Measurements from ENCODE around the gene DAO. TPM values are rescaled to one million over a fixed set of nuclear protein-coding genes. Genes with fewer than 3 reads are reported as not detected.
"Not testable (repeated sequence)": the region's sequence is repeated elsewhere in the genome, so short reads cannot be mapped to it uniquely, and the experiment has no call there.

Gene DAO
- polyA plus RNA-seq, 3 donors = 1.0 to 2.0 (median 1.1) TPM

GRCh38 chr12:108847705-108848104 lies 32.2 kb upstream of the DAO start:
- no peak for DNase-seq (ENCODE audit: low read depth in 3 of 3, low spot score in 2 of 3)

DNA sequence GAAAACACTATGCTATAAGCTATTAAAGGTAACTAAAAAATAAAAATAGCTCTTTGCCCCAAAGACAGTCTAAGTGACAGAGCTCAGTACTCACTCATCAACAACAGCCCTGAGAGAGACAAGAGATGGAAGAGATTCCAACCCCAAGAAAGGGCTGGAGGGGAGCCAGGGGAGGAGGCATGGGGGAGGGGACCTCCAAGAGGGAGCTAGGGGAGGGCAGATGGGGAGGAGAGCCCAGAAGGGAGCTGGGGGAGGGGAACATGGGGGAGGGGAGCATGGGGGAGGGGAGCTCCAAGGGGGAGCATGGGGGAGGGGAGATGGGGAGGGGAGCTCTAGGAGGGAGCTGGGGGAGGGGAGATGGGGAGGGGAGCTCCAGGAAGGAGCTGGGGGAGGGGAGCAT lies 30.2 kb upstream of the DAO start:
- no peak for DNase-seq (ENCODE audit: low read depth in 3 of 3, low spot score in 2 of 3)

DNA sequence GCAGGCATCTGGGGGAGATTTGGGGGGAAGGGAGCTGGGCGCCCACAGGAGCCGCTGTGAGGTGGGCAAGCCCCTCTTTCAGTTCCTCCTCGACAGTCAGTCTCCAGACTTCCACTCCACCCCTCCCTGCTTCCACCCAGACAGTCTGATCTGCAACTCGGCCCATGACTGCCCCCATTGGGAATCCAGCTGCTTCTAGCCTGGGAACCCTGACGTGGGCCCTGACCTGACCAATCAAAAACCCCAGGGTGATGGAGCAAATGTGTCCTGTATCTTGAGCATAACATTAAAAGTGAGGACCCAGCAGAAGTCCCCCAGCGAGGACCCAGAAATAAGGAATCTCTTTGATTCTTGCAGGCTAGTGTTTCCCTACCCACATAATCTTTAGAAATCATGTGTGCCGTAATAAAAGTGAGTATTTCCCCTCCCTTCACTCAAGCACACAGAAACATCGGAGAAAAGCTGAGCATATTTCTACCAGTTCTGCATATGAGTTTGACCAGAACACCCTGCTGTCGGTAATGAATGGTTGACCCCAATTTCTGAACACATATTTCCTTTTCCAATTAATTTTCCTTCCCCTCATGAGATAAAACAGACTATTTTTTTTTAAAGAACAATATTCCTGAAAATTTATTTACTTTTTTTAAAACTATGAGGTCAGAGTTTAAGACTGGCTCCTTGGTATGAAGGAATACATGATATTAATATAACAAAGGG lies 28.9 kb upstream of the DAO start:
- no peak for DNase-seq (ENCODE audit: low read depth in 3 of 3, low spot score in 2 of 3)

- no peak for DNase-seq (ENCODE audit: low read depth in 3 of 3, low spot score in 2 of 3)
These were observed 27.1 kb upstream of the DAO start for GRCh38 chr12:108852674-108853309.

DNA sequence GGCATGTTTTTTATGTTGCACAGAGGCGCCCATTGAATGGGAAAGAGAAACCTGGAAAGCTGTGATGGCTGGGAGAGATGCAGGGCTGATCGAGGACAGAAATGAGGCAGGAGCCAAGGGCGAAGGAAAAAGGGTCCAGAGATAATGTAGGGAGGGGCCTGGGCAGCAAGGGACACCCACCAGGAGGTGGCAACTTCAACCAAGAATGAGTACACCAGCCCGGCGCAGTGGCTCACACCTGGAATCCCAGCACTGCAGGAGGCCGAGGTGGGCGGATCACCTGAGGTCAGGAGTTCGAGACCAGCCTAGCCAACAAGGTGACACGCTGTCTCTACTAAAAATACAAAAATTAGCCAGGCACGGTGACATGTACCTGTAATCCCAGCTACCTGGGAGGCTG lies 26.5 kb upstream of the DAO start:
- DNase-seq (ENCODE audit: low read depth in 3 of 3, low spot score in 2 of 3) = no peak

DNA sequence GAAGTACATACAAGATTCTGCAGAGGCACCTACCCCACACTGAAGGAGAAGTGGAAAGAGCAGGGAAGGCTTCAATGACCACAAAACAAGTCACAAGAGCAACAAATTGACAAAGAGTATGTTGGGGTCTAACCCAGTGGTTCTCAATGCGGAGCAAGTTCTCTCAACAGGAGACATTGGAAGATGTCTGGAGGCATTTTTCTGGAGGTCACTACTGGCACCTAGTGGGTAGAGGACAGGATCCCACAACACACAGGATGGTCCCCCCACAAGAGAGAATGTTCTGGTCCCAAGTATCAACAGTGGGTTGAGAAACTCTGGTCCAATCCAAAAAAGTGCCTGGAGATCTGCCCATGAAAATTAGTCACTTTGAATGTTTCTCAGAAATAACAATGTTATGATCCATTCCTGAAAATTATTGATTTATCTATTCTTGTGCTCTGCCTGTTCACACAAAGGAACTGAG lies 25.9 kb upstream of the DAO start:
- DNase-seq (ENCODE audit: low read depth in 3 of 3, low spot score in 2 of 3) = no peak

DNA sequence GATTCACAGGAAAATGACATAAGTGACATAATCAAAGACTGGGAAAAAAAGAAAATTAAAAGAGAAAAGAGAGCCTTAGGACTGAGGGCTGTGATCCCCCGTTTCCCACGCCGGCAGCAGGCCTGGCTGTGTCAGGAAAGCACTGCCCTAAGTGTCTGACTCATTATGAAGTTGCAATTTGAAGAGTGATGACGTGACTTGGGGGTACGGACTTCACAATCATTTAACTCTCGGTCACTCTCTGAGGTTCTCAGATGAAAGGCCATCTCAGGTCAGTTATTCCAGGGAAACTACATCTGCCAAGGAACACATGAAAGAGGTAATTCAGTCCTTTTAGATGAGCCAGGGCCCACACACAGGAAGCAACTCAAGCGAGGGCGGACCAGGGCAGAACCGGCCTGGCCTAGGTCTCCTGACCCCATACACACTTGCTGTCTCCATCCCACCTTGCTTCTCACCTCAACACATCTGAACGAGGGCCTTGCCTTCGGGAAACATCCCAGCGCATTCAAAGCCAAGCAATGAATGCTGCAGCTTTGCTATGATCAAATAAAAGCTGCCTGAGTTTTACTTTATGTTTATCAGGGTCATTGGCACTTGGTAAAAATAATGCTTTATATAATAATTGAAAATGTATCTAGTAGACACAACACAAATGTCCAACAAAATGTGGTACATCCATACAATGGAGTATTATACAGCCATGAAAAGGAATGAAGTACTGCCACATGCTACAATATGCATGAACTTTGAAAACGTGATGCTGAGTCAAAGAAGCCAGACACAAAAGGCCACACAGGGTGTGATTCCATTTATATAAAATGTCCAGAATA lies 25.2 kb upstream of the DAO start:
- DNase-seq (ENCODE audit: low read depth in 3 of 3, low spot score in 2 of 3) = no peak

DNA sequence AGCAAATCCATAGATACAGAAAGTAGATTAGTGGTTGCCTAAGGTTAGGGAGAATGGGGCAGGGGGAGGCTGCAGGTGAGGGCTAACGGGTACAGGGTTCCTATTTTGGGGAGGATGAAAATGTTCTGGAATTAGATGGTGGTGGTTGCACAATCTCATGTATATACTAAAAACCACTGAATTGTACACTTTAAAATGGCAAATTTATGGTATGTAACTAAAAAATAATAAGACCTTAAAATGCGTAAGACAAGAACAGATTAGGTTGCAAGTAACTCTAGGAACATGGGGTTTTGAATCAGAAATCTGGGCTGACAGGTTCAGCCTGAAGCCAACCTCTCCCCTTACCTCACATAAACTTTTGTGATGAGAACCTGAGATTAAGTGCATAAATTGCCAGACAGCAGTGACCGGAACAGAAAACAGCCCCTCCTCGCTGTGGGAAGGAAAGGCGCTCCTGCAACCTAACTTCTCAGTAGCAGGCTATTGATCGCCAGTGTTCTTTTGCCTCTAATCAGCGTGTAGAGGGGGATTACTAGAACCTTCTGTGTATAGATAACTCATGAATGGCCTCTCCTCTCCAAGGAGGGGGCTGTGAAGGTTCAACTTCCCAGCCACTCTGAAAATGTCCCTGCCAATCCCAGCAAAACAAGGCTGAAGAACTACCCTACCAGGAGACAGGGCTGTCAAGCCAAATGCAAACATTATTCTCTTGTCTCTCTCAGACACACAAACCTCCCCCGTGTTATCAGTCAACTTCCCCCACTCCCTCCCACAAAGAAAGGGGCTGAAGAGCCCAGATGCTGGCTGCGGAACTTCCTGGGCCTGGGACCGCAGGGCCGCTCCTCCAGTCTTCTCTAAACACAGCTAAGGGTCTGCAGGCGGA lies 24.4 kb upstream of the DAO start:
- DNase-seq (ENCODE audit: low read depth in 3 of 3, low spot score in 2 of 3) = no peak

GRCh38 chr12:108856170-108856427 lies 23.8 kb upstream of the DAO start:
- no peak for DNase-seq (ENCODE audit: low read depth in 3 of 3, low spot score in 2 of 3)

DNA sequence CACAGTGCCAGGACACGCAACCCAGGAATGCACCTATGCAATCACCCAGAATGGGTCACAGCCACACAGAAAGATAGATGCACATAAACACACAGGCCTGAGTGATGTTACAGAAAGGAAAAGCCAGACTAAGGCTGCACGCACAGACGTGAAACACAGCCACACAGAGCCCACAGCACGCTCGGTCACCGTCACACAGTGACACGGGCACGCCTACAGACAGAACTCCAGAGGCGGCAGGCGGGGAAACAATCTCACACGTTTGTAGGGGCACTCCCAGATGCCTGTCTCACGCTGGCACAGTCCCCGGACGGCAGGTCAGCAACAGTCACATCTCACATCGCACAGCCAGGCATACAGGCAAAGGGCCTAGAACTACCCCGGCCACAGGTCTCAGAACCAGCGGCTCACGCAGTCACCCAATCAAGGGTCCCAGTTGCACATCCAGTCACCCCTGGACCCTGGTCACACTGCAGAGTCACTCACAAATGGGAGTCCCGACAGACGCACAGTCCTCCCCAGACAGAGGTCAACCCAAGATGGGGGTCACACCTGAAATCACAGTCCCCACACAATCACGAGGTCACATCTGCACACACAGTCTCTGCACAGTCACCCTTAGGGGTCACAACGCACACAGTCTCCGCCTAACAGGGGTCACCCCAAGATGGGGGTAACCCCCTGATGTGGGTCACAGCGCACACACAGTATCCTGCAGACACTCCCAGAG lies 23.3 kb upstream of the DAO start:
- DNase-seq (ENCODE audit: low read depth in 3 of 3, low spot score in 2 of 3) = no peak

DNA sequence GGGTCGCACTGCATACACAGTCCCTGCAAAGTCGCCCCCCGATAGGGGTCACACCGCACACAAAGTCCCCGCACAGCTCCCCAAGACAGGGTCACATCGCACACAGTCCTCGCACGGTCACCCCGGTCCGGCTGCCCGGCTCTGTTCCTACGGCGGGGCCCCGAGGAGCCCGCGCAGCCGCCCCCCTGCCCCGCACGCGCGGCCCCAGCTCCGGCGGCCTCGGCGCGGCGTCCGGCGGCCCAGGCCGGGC lies 22.8 kb upstream of the DAO start:
- no peak for DNase-seq (ENCODE audit: low read depth in 3 of 3, low spot score in 2 of 3)

DNA sequence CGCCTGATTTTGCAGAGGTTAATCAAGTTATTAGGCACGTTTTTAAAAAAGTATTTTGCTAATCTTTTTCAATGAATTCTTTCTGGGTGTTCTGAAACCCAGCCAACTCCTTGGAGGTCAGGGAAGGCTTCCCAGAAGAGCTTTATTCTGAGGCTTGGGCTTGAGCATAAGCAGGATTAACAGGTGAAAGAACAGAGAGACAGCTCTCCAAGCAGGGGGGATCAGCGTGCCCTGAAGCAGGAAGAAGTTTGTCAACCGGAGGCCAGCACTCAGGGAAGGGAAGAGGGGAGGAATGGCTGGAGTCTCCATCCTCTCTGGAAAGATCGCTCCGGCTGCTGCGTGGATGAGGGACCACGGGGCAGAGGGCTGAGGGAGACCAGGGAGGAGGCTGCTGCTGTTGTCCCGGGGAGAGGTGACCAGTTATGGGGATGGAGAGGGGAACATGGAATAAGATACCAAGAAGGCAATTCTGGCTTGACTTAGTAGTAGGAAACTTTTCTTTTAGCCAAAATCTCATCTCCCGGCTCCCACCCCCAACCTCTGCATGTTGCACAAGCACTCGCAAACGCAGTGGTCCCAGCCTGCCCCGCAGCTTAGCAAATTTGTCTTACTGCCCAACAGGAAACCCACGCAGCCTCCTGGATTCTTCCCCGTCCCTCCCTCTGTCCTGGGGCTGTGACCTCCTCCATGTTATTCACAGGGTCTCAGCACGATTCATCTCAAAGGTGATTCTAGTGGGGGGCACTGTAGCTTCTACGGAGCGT lies 21.4 kb upstream of the DAO start:
- DNase-seq (ENCODE audit: low read depth in 3 of 3, low spot score in 2 of 3) = no peak

- DNase-seq (ENCODE audit: low read depth in 3 of 3, low spot score in 2 of 3) = not testable (repeated sequence)
These were observed 20.6 kb upstream of the DAO start for GRCh38 chr12:108859141-108859922.

DNA sequence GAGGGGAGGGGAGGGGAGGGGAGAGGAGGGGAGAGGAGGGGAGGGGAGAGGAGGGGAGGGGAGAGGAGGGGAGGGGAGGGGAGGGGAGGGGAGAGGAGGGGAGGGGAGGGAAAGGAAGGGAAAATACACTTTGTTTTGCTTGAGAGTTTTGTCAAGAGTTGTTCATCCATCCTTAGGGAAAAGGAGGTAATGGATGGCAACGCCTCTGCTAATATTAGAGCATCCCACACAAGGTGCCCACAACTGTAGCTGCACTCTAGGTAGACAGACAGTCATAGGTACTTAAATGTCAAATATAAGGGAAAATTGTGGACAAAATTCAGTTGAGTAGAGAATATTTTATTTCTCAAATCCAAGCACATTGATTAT lies 20.0 kb upstream of the DAO start:
- DNase-seq (ENCODE audit: low read depth in 3 of 3, low spot score in 2 of 3) = no peak

DNA sequence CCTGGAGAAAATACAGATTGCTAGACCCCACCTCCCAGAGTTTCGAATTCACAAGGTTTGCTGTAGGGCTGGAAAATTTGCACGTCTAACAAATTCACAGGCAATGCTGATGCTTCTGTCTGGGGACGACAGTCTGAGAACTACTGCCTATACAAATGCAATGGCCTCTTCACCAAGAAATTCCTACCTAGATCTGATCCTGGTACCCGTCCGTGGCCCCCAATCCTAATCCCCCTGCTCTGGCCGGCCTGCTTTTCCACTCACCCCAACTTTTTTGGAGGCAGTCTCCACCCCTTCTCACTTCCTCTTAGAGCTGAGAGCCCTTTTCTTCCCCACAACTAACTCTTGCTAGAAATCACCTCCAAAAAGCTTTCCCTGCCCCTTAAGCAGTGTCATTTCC lies 19.4 kb upstream of the DAO start:
- DNase-seq (ENCODE audit: low read depth in 3 of 3, low spot score in 2 of 3) = no peak

GRCh38 chr12:108861878-108862587 lies 17.9 kb upstream of the DAO start:
- no peak for DNase-seq (ENCODE audit: low read depth in 3 of 3, low spot score in 2 of 3)

- no peak for DNase-seq (ENCODE audit: low read depth in 3 of 3, low spot score in 2 of 3)
These were observed 17.3 kb upstream of the DAO start for GRCh38 chr12:108862588-108862959.

GRCh38 chr12:108865169-108865568 lies 14.7 kb upstream of the DAO start:
- no peak for DNase-seq (ENCODE audit: low read depth in 3 of 3, low spot score in 2 of 3)

DNA sequence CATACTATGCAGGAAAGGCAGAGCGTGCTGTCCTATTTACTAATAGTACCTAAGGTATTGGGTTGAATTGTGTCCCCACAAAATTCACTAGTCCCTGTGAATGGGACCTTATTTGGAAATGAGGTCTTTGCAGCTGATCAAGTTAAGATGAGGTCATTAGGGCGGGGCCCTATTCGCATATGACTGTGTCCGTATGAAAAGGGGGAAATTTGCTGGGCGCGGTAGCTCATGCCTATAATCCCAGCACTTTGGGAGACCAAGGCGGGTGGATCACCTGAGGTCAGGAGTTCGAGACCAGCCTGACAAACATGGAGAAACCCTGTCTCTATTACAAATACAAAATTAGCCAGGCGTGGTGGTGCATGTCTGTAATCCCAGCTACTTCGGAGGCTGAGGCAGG lies 13.8 kb upstream of the DAO start:
- not testable (repeated sequence) for DNase-seq (ENCODE audit: low read depth in 3 of 3, low spot score in 2 of 3)
